ENCODE data around the gene ANGPTL4.
"Not testable (repeated sequence)": the region's sequence is repeated elsewhere in the genome, so short reads cannot be mapped to it uniquely, and the experiment has no call there.

The ANGPTL4 gene

DNA sequence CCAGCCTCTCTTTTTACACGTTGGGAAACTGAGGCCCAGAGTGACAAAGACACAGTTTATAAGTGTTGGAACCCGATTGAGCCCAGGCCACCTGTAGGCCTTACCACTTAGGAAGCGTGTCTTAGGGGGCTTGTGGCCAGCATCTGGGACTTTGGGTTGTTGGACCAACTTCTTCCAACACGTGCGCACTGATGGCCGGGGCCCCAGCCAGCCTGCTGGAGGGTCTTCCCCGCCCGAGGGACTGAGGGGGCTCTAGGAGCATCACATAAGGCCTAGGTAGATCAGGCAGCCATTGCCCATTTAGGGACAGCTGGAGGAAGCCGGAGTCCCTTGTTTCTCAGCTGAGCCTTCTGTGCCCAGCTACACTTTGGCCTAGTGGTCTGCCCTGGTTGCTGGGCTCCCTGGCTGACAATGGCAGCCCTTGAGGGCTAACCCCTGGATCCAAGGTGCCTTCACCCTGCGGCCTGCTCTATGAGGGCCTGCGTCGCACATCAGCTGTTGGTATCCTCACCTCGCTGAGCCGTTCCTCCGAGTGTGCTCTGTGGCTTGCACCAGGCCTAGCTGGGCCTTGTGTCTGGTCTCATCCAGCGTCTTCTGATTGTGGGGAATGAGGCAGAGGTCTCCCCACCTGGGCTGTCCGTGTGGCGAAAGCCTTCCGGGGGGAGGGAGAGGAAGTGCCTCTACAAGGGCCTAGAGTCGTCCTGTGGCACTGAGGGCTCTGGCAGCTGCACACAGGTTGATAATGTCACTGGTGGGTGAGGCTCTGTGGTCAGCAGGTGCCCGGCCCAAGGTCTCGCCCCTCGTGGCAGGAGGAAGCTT is 27.5 kb downstream of the ANGPTL4 start:
- DNase-seq = no peak

DNA sequence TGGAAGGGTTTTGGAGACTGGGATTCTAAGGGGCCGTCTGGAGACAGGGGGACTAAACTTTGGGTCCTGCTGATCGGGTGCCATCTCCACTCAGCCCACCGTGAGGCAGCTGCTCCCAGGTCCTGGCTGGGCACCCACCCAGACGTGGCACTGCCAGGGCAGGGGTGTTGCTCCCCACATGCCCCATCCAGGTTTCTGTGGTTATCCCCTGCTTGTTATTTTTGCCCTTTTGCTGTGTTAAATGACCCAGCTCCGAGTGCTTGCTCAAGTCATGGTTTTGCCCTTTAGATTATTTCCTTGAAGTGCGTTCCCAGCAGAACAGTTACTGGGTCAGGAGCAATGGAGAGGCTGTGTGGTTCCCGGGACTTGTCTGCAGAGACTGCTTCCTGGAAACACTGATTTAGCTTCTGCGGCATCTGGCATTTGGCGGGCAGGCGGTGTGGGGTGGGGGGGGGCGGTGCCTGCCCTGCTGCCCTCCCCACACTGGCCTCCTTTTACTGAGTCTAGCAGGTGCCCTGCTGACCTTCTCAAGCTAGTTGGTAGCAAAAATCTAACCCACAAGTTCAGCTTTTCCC is 28.1 kb downstream of the ANGPTL4 start:
- DNase-seq = no peak

DNA sequence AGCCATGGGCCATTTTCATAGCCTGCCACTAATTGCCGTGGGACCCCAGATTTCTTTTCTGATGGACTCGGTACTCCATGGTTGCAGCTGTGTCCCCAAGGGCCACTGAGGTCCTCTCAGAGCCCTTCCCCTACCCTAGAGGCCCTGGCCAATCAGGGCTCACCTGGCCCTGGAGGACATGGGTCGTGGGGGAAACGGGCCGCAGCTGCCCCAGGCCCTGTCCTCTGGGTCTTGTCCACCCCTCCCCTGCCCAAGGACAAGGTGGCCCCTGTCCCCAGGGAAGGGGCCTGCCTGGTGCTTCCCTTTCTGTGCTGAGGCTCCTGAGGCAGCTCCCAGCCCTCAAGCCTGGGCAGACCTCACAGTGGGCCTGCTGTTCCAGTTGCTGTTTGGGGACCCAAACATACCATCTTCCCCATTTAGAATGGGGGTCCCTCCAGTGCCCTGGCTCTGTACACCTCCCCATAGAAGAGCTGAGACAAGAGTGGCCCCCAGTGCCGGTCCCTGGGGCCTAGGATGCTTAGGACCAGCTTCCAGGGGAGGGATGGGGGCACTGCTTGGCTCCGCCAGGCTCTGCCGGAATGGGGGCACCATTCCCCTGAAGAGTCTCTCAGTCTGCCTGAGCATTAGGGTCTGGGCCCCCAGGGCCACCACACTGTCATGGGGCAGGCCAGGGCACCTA is 29.4 kb downstream of the ANGPTL4 start:
- DNase-seq = no peak

DNA sequence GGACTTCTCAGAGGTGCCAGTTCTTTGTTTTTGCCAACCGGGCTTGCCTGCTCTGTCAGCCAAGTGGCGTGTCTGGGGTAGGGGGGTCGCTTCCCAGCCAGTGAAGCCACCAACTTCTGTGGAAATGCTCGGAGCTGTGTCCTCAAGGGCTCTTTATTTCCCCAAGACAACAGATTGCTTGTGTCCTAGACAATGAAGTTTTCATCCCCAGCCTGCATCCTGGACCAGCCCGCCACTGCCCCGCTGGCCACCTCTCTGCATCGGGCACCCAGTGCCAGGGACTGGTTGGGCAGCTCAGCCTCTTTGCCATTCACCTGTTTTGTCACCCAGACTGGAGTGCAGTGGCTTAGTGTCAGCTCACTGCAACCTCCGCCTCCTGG is 29.9 kb downstream of the ANGPTL4 start:
- no peak for DNase-seq

DNA sequence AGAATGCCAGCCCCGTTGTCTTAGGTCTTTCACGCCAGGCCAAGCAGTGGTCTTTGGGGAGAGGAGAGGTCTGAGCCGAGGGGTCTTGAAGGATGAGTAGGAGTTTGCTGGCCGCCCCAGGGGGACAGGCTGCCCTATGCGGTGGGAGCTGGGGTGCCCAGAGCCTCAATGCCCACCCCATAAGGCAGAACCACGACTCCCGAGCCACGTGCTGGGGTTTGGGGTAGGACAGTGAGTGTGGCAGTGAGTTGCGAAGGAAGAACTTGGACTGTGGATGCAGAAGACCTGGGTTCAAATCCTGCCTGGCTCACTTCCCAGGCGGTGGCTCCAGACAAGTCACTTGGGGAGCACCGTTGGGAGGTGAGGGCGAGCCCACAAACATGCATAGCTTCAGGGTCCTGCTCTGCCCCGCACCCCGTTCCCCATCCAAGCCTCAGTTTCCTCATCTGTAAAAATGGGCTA is 31.7 kb downstream of the ANGPTL4 start:
- no peak for DNase-seq

DNA sequence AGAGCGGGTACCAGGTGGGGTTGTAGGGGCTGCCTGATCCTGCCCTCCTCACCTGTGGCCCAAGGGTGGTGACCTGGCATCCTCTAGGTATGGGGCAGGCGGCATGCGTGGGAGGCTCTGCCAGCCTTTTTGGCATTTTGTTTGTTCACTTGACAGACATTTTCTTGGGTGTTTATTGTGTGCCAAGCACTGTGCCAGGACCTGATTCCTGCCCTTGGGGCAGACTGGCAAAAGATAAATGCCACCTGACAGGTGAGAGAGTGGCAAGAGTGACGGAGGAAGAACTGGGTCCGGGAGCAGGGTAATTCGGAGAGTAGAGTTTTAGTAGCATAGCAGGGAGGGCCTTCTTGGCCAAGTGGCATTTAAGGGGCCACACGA is 32.2 kb downstream of the ANGPTL4 start:
- no peak for DNase-seq

DNA sequence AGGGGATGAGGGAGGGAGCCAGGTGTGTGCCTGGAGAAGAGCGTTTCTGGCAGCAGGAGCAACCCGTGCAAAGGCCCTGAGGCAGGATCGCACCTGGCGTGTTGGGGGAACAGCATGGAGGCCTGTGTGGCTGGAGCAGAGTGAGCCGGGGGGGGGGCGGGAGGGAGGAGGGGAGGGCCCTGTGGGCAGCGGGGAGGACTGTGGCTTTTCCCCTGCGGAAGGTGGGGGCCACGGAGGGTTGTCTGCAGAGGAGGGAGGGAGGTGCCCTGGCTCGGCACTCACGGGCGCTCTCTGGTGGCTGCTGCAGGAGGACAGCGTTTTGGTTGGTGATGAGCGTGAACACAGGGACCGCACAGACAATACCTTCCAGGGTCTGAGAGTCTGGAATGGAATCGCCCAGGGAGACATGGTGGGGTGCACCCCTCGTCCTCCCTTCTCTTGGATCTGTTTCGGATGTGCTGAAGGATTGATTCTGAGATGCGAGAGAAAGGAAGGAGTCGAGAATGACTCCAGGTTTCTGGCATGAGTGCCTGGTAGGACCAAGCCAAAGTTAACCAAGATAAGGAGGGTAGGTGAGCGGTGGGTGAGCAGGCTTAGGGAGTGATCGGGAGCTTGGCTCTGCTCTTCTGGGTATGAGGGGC is 32.7 kb downstream of the ANGPTL4 start:
- peak in 1 of 2 experiments; percentile 45 for DNase-seq

DNA sequence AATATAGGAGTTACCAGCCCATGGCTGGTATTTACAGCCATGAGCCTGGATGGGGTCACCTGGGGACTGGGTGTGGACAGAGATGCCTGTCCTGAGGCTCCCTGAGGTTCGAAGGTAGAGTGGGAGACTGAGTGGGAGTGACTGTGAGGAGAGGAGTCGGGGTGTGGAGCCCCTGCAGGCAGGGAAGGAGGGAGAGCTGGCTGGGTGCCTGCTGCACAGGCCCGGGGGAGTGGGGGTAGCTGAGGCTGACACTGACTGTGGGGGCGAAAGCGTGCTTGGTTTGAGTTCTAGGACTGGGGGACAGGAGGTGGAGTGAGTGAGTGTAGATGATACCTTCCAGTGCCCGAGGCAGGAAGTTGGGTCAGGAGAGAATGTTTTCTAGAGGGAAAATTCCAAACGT is 33.3 kb downstream of the ANGPTL4 start:
- DNase-seq = no peak

DNA sequence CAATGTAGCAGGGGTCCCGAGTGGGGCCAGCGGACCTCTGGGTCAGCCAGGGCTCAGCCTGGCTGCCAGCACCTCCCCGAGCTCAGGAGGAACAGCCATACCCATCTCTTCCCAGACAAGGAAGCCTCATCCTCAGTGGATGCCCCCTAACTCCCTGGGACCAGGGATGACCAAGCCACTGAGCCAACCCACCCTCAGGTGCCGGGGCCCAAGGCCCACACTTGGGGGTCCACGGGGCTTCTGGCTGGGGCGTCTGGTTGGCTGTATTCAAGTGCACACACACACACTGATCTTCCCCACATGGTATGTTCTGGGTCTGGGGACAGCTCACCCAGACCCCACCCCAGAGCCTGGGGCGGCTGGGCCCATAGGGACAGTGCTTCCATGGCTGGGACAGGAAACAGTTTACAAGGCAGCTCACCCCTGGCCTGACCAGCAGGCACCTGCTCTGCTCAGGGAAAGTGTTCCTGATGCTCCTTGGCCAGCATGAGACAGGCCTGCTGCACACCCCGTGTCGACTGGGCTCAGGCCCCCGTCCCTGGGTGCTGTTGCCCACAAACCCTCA is 33.9 kb downstream of the ANGPTL4 start:
- DNase-seq = no peak

DNA sequence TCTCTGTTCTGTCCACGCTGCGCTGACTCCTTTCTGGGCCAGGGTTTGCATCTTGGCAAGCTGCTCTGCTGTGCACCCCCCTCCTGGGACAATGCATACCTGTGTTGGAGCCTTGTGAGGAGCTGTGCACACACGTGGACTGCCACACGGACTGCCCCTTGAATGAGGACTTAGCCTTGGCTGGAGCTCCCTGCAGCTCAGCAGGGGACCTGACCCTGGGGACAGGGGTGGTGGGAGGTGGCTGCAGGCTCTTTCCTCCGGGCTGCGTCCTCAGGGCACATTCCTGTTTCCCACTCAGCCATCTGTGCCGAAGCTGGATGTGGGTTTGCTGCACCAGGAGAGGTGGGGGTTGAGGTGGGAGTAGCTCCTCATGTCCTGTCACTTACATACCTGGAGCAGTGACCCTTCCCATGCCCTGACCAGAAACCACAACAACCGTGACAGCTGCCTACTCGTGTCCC is 34.4 kb downstream of the ANGPTL4 start:
- no peak for DNase-seq

DNA sequence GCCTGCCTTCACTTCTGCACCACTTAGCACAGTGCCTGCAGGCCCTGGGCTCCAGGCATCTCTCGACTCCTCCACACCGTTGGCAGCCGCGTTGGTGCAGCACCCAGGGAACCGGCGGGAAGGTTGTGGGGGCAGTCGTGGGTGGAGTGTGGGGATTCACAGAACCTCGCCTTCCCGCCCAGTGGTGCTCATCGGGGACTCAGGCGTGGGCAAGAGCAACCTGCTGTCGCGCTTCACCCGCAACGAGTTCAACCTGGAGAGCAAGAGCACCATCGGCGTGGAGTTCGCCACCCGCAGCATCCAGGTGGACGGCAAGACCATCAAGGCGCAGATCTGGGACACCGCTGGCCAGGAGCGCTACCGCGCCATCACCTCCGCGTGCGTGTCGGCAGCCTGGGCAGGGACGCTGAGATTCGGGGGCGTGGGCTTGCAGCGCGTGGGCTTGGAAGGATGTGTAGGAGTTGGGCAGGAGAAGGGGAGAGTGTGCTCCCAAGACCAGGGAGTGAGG is 35.8 kb downstream of the ANGPTL4 start:
- no peak for DNase-seq

DNA sequence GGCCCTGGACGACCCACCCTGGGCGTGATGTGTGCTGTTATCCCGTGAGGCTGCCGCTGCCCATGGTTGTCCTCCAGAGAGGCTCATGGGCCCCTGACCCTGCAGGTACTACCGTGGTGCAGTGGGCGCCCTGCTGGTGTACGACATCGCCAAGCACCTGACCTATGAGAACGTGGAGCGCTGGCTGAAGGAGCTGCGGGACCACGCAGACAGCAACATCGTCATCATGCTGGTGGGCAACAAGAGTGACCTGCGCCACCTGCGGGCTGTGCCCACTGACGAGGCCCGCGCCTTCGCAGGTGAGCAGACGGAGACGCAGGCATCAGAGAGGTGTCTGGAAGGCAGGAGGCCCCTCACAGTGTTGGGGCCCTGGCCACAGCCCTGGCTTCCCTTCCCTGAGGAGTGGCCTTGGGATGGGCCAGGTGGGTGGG is 38.0 kb downstream of the ANGPTL4 start:
- no peak for DNase-seq

DNA sequence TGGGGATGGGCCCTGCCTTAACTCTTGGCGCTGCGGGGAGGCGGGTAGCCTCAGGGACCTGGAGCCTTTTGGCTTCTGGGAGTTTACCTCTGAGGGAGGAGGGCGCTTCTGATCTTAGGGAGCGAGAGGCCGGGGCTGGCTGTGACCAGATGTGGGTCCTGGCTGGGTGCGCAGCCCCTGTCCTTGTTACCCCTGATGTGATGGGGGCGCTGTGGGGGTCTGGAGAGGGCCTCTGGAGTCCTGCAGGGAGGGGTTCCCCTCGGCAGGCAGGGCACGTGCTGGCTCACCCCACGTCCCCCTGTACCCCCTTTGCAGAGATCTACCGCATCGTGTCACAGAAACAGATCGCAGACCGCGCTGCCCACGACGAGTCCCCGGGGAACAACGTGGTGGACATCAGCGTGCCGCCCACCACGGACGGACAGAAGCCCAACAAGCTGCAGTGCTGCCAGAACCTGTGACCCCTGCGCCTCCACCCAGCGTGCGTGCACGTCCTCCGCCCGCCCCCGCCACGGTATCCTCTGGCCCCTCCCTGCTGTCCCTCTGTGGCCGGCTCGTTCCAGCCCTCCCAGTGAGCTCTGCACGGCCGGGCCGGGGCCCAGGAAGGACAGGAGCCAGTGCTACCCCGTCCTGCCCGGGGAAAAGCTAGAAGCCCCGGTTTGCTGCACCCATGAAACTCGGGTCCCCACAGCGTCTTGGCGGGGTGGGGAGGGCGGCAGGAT is 39.3 kb downstream of the ANGPTL4 start:
- DNase-seq = no peak

DNA sequence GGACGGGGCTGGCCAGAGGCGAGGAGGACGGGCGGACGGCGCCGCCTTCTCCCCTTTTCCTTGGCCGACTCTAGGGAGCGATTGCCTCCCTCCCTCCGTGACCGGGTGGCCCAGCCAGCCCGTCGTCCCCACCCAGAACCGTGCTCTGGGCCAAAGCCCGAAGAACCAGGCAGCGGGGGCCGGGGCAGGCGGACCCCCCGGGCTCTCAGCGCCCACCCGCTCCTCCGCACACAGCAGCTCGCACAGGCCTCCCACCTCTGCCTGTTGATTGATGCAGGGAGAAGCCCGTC is 39.8 kb downstream of the ANGPTL4 start:
- DNase-seq = no peak

DNA sequence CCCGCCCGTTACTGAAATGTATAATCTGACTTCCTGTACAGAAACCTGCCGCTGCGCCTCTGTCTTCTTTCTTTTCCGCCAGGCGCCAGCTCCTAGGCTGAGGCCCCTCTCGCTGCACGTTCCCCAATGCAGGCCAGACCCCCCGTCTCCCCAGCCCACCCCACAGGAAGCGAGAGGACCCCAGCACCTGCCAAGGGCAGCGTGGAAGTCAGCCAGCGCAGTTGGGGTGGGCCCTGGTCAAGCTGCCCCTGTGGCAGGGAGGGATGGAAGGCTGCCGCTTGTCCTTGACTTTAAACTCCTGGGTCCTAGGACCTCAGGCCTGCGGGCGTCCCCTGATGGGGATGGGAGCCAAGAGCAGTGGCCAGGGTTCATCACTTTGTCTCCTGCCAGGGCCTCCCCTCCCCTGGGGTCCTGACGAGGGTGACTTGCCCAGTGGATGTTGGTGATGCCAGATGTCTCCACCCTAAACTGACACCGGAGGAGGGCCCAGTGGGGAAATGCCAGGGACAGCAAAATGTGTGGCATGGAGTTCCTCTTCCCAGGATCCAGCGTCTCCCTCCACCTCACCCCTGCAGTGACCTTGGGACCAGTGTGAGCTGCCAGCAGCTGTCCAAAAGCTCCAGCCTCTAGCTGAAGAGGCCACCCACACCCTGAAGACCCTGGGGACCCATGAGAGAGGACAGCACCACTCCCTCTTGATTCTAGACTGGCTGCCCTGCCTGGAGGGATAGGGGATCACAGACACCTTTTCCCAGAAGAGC is 40.6 kb downstream of the ANGPTL4 start:
- no peak for DNase-seq

DNA sequence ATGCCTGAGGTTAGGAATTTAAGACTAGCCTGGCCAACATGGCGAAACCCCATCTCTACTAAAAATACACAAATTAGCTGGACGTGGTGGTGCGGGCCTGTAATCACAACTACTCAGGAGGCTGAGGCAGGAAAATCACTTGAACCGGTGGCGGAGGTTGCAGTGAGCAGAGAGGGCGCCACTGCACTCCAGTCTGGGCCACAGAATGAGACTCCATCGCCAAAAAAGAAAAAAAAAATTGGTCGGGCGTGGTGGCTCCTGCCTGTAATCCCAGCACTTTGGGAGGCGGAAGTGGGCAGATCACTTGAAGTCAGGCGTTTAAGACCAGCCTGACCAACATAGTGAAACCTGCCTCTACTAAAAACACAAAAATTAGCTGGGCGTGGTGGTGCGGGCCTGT is 46.8 kb downstream of the ANGPTL4 start:
- not testable (repeated sequence) for DNase-seq

DNA sequence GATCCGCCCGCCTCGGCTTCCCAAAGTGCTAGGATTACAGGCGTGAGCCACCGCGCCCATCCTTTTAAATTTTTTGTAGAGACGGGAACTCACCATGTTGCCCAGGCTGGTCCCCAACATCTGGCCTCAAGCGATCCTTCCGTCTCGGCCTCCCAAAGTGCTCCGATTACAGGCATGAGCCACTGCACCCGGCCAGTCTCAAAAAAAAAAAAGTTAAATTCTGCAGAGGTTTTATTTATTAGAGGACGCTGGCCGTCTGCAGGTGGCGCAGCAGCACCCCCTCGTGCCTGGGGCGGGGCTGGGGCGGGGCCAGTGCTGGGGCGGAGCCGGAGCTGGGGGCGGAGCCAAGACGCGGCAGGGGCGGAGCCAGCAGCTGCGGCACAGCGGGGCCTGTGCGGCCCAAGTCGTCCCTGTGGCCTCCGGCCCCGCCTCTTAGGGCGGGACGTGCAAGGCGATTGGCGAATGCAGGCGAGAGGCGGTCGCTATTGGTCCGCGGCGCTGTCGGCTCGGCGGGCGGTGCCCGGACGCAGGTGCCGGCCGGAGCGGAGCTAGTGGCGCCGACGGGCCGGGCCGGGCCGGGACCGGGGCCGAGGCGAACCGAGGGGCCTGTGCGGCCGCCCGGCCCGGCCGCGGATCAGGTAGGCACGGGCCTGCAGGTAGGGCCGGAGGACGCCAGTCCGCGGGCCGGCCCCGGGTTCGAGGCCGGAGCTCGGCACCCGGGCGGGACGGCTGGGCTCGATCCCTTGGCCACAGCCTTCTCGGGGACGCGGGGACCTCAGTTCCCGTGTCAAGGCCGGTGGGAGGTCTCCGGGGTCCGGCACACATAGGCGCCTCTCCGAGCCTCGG is 49.1 kb downstream of the ANGPTL4 start, which contains the start of gene MARCHF2:
Gene MARCHF2 (plus strand): TSS at position 523 of the 846 bp plus-strand sequence. CDS start 8,536 bp downstream, outside the sequence.
- peak; percentile 77 to 97 for DNase-seq

DNA sequence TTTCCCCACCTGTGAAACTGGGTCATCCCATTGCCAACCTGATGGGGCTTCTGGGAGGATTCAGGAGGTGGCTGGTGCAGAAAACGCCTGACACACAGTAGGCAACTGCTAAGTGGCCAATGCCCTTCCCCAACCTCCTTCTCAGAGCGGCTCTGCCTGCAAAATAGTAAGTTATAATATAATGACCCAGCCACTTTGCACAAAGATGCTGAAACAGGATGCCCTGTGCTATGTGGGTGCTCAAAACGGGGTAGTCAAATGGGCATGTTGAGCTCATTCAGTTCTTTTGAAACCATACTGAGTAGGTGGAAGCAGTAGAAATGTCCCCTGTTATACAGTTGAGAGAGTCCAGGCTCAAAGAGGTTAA is 49.7 kb downstream of the ANGPTL4 start:
- DNase-seq = no peak

DNA sequence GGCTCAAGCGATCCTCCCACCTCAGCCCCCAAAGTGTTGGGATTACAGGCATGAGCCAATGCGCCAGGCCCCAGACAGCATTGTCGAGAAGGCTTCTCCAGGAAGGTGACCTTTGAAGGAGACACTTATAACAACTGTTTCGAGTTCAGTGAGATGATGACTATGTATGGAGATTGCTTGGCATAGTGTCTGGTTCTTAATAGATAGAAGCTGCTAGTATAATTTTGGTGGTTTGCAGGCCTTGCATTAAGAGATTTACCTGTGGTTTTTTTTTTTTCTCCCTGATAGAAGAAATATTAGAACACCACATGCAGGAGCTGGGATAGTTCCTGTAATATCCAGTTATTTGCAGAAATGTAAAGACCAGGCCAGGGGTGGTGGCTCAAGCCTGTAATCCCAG is 52.8 kb downstream of the ANGPTL4 start:
- no peak for DNase-seq
